ENCODE data around the gene CBR4. TPM values are rescaled to one million over a fixed set of nuclear protein-coding genes. Genes with fewer than 3 reads are reported as not detected.

Gene CBR4
- 13.1 and 17.7 TPM in 2 replicates for total RNA-seq (2014; rRNA removed; shearing (Covaris generic))

GRCh38 chr4:169010125-169011023, at the start of gene CBR4:
TSS of gene CBR4 (minus strand) at chr4:169010255. CDS start at chr4:169010089, 166 bp downstream.
- Histone ChIP-seq H3K27ac (peak within 1 kb of the TSS; percentile 86), H3K4me1 (no peaks in the 10 kb centered on the region; the same call in 1 of the 2 replicates), H3K4me3 (peak within 1 kb of the TSS; percentile 78), H3K27me3 (no peaks in the 10 kb centered on the region), H3K9me3 (replicated peaks) (no peaks in the 10 kb centered on the region), H3K36me3 (no peaks in the 10 kb centered on the region)
- DNase-seq = peak; percentile 95 to 96

GRCh38 chr4:169059306-169060211, 49.5 kb upstream of the CBR4 start:
- Histone ChIP-seq H3K27me3 (no peaks in the 10 kb centered on the region), H3K27ac (no peak overlapping the region), H3K36me3 (no peaks in the 10 kb centered on the region), H3K9me3 (replicated peaks) (no peaks in the 10 kb centered on the region), H3K4me1 (no peaks in the 10 kb centered on the region), H3K4me3 (no peak overlapping the region)
- no peak for DNase-seq

GRCh38 chr4:169058312-169058711, 48.3 kb upstream of the CBR4 start:
- Histone ChIP-seq H3K27me3 (no peaks in the 10 kb centered on the region), H3K4me1 (no peaks in the 10 kb centered on the region), H3K36me3 (no peaks in the 10 kb centered on the region), H3K27ac (no peak overlapping the region), H3K9me3 (replicated peaks) (no peaks in the 10 kb centered on the region), H3K4me3 (no peak overlapping the region)
- DNase-seq = no peak

- DNase-seq = no peak
- H3K27me3 ChIP-seq = no peaks in the 10 kb centered on the region
- H3K9me3 ChIP-seq (replicated peaks) = no peaks in the 10 kb centered on the region
- H3K27ac ChIP-seq = no peak overlapping the region
- H3K4me3 ChIP-seq = no peak overlapping the region
- no peaks in the 10 kb centered on the region for H3K4me1 ChIP-seq
- H3K36me3 ChIP-seq = no peaks in the 10 kb centered on the region
Measured at GRCh38 chr4:169054879-169055278, 44.8 kb upstream of the CBR4 start.

- DNase-seq = no peak
- Histone ChIP-seq H3K27ac (no peak overlapping the region), H3K4me1 (no peaks in the 10 kb centered on the region), H3K4me3 (no peak overlapping the region), H3K27me3 (no peaks in the 10 kb centered on the region), H3K36me3 (no peaks in the 10 kb centered on the region), H3K9me3 (replicated peaks) (no peaks in the 10 kb centered on the region)
Measured at GRCh38 chr4:169052594-169052945, 42.5 kb upstream of the CBR4 start.

- no peak for DNase-seq
- no peak overlapping the region for H3K27ac ChIP-seq
- H3K4me3 ChIP-seq = no peak overlapping the region
- H3K9me3 ChIP-seq (replicated peaks) = no peaks in the 10 kb centered on the region
- no peaks in the 10 kb centered on the region for H3K27me3 ChIP-seq
- H3K36me3 ChIP-seq = no peaks in the 10 kb centered on the region
- H3K4me1 ChIP-seq = no peaks in the 10 kb centered on the region
Measured at GRCh38 chr4:169051761-169052593, 41.9 kb upstream of the CBR4 start.

GRCh38 chr4:169050881-169051760, 41.1 kb upstream of the CBR4 start:
- DNase-seq = no peak
- no peak overlapping the region for H3K27ac ChIP-seq
- H3K36me3 ChIP-seq = no peaks in the 10 kb centered on the region
- H3K4me3 ChIP-seq = no peak overlapping the region
- no peaks in the 10 kb centered on the region for H3K9me3 ChIP-seq (replicated peaks)
- no peaks in the 10 kb centered on the region for H3K27me3 ChIP-seq
- H3K4me1 ChIP-seq = no peaks in the 10 kb centered on the region

- Histone ChIP-seq H3K9me3 (replicated peaks) (no peaks in the 10 kb centered on the region), H3K4me3 (no peak overlapping the region), H3K4me1 (no peaks in the 10 kb centered on the region), H3K36me3 (no peaks in the 10 kb centered on the region), H3K27ac (no peak overlapping the region), H3K27me3 (no peaks in the 10 kb centered on the region)
- no peak for DNase-seq
Measured at GRCh38 chr4:169050284-169050683, 40.2 kb upstream of the CBR4 start.

GRCh38 chr4:169048868-169049414, 38.9 kb upstream of the CBR4 start:
- H3K4me3 ChIP-seq = no peak overlapping the region
- no peaks in the 10 kb centered on the region for H3K4me1 ChIP-seq
- no peaks in the 10 kb centered on the region for H3K9me3 ChIP-seq (replicated peaks)
- no peaks in the 10 kb centered on the region for H3K27me3 ChIP-seq
- no peaks in the 10 kb centered on the region for H3K36me3 ChIP-seq
- no peak for DNase-seq
- no peak overlapping the region for H3K27ac ChIP-seq

- DNase-seq = no peak
- H3K9me3 ChIP-seq (replicated peaks) = no peaks in the 10 kb centered on the region
- H3K27ac ChIP-seq = no peak overlapping the region
Measured at GRCh38 chr4:169047956-169048355, 37.9 kb upstream of the CBR4 start.

GRCh38 chr4:169045862-169046584, 36.0 kb upstream of the CBR4 start:
- DNase-seq = no peak
- H3K9me3 ChIP-seq (replicated peaks) = no peaks in the 10 kb centered on the region
- no peaks in the 10 kb centered on the region for H3K4me1 ChIP-seq
- H3K27ac ChIP-seq = no peak overlapping the region
- H3K4me3 ChIP-seq = no peak overlapping the region
- H3K27me3 ChIP-seq = no peaks in the 10 kb centered on the region
- no peaks in the 10 kb centered on the region for H3K36me3 ChIP-seq

More at GRCh38 chr4:169047956-169048355, 37.9 kb upstream of the CBR4 start:
- Histone ChIP-seq H3K27me3 (no peaks in the 10 kb centered on the region), H3K36me3 (no peaks in the 10 kb centered on the region), H3K4me3 (no peak overlapping the region), H3K4me1 (no peaks in the 10 kb centered on the region)

GRCh38 chr4:169044714-169045447, 34.8 kb upstream of the CBR4 start:
- no peak for DNase-seq
- Histone ChIP-seq H3K27ac (no peak overlapping the region), H3K4me3 (no peak overlapping the region), H3K36me3 (no peaks in the 10 kb centered on the region), H3K9me3 (replicated peaks) (no peaks in the 10 kb centered on the region), H3K27me3 (no peaks in the 10 kb centered on the region), H3K4me1 (no peaks in the 10 kb centered on the region)
